B cell (primary cell): ENCODE results near the gene DTX4. TPM values are rescaled to one million over a fixed set of nuclear protein-coding genes. Genes with fewer than 3 reads are reported as not detected.

Experiments used
- ATAC-seq: fragments of 200-7000 bp; cut with Tn5 transposase; one replicate; pipeline ENCODE4 v1.10.0; 2021; ENCODE audit warnings: low read depth, mild to moderate bottlenecking, moderate number of reproducible peaks, moderate library complexity
- CTCF ChIA-PET: fragments of 350-600 bp; sonication (Branson Sonifier 250); formaldehyde crosslinking; loops from one replicate; lab custom pipeline; 2021; ENCODE audit warnings: antibody characterized with exemption, inconsistent platforms; lab: Charles Lee
- POLR2A ChIA-PET: fragments of 350-600 bp; sonication (Branson Sonifier 250); formaldehyde crosslinking; loops from one replicate; lab custom pipeline; 2021; ENCODE audit warnings: antibody characterized with exemption; lab: Charles Lee
- DNase-seq: peaks from one replicate; pipeline ENCODE4 v3.0.0; 2013
- H2AFZ ChIP-seq: 2 replicates; pipeline ENCODE4 v1.6.1; 2012; ENCODE audit warnings: mild to moderate bottlenecking, low read depth, low read length; ENCODE audit not compliant: insufficient read depth, poor library complexity, severe bottlenecking
- H3K27ac ChIP-seq, 2 donors: 1 replicate in 1 of 2; 2 replicates in 1 of 2; pipeline ENCODE4 v1.5.1; 2012 to 2013; ENCODE audit warnings: low read length in 2 of 2, mild to moderate bottlenecking in 2 of 2, moderate library complexity in 1 of 2
- H3K27me3 ChIP-seq, 4 experiments: fragments of 200-600 bp in 1 of 4; sonication (generic) in 1 of 4; replicated peaks in 1 of 4; 1 replicate in 2 of 4; 2 replicates in 2 of 4; pipeline versions ENCODE4 v1.6.1 to v1.7.0; 2013 to 2016; ENCODE audit warnings: low read length in 3 of 4, mild to moderate bottlenecking in 2 of 4, mixed read lengths in 1 of 4, moderate library complexity in 1 of 4; ENCODE audit not compliant: insufficient read depth in 4 of 4, control insufficient read depth in 3 of 4; ENCODE audit errors: control extremely low read depth in 1 of 4
- H3K36me3 ChIP-seq, 2 experiments: replicated peaks in 1 of 2; 1 replicate in 1 of 2; 2 replicates in 1 of 2; pipeline versions ENCODE4 v1.6.1 to v1.7.1; 2013; ENCODE audit warnings: low read length in 1 of 2; ENCODE audit not compliant: insufficient read depth in 2 of 2, control insufficient read depth in 1 of 2; ENCODE audit errors: control extremely low read depth in 1 of 2, extremely low read depth in 1 of 2
- H3K4me1 ChIP-seq, 2 donors: fragments of 200-600 bp in 1 of 2; sonication (generic) in 1 of 2; 1 replicate in 1 of 2; 2 replicates in 1 of 2; pipeline versions ENCODE4 v1.5.1 to v1.6.1; 2013 to 2017; ENCODE audit warnings: low read length in 2 of 2; ENCODE audit not compliant: control insufficient read depth in 2 of 2, insufficient read depth in 2 of 2
- H3K4me2 ChIP-seq: replicated peaks from 2 replicates; pipeline ENCODE3; 2012; ENCODE audit warnings: mild to moderate bottlenecking, low read depth, low read length; ENCODE audit not compliant: poor library complexity, severe bottlenecking
- H3K4me3 ChIP-seq, 5 experiments: fragments of 200-600 bp in 1 of 5; sonication (generic) in 1 of 5; 1 replicate in 3 of 5; 2 replicates in 2 of 5; pipeline versions ENCODE4 v1.5.1 to v1.7.0; 2011 to 2016; ENCODE audit warnings: low read length in 4 of 5, mild to moderate bottlenecking in 4 of 5, low read depth in 2 of 5, control low read depth in 1 of 5, moderate library complexity in 1 of 5; ENCODE audit not compliant: insufficient read depth in 1 of 5; ENCODE audit errors: control extremely low read depth in 1 of 5, extremely low read depth in 1 of 5
- H3K79me2 ChIP-seq: fragments of 200-600 bp; sonication (generic); one replicate; pipeline ENCODE4 v1.6.0; 2016; ENCODE audit warnings: low read length; ENCODE audit not compliant: control insufficient read depth, insufficient read depth
- H3K9ac ChIP-seq: fragments of 200-600 bp; sonication (generic); 2 replicates; pipeline ENCODE4 v1.6.1; 2017; ENCODE audit warnings: mild to moderate bottlenecking, low read length, moderate library complexity
- H3K9me3 ChIP-seq, 3 donors: one replicate each; pipeline versions ENCODE4 v1.6.1 to v1.7.1; 2013; ENCODE audit warnings: low read length in 2 of 3; ENCODE audit not compliant: control insufficient read depth in 2 of 3, insufficient read depth in 1 of 3; ENCODE audit errors: control extremely low read depth in 1 of 3
- H4K20me1 ChIP-seq: 2 replicates; pipeline ENCODE4 v1.6.0; 2012; ENCODE audit warnings: mild to moderate bottlenecking, low read length; ENCODE audit not compliant: insufficient read depth, control insufficient read depth, poor library complexity, severe bottlenecking
- H3K27ac Mint-ChIP-seq: one replicate; pipeline ENCODE4 v1.8.0; 2021; ENCODE audit warnings: mixed read lengths
- H3K27me3 Mint-ChIP-seq: one replicate; pipeline ENCODE4 v1.8.0; 2021; ENCODE audit warnings: mixed read lengths
- H3K4me1 Mint-ChIP-seq: one replicate; pipeline ENCODE4 v1.8.0; 2021; ENCODE audit warnings: mixed read lengths
- H3K4me3 Mint-ChIP-seq: one replicate; pipeline ENCODE4 v1.8.0; 2021; ENCODE audit warnings: mixed read lengths
- H3K9me3 Mint-ChIP-seq: one replicate; pipeline ENCODE4 v1.8.0; 2022; ENCODE audit warnings: mixed read lengths; ENCODE audit not compliant: insufficient read depth
- CTCF ChIP-seq: fragments of 200-600 bp; IDR thresholded peaks from one replicate; pipeline ENCODE4 v1.8.0; 2022; ENCODE audit warnings: antibody characterized with exemption, mild to moderate bottlenecking
- EZH2 ChIP-seq: IDR thresholded peaks from 2 replicates; pipeline ENCODE4 v1.6.1; 2012; ENCODE audit warnings: borderline replicate concordance, low read depth, mild to moderate bottlenecking, moderate library complexity, low read length; ENCODE audit not compliant: insufficient read depth, poor library complexity, severe bottlenecking
- WGBS: methylation state at CpG from one replicate; pipeline ENCODE4 v1.1.5; 2013; ENCODE audit warnings: missing lambda C conversion rate; ENCODE audit not compliant: insufficient coverage; 5-methylcytosine and 5-hydroxymethylcytosine counted together
- intact Hi-C: fragments of 100-400 bp; cut with micrococcal nuclease; formaldehyde crosslinking; loops from one replicate; pipeline ENCODE4 v1.10.0; 2022
- polyA plus RNA-seq: library from polyadenylated mRNA; depleted of rRNA; stranded (reverse); fragments of >200 nt; gene quantifications from 2 replicates; pipeline ENCODE4 v1.2.3, GENCODE V29; 2012
- total RNA-seq, 2 donors: library from RNA; stranded (reverse); fragments of 120-200 nt in 1 of 2; gene quantifications; 1 replicate in 1 of 2; 2 replicates in 1 of 2; pipeline versions ENCODE4 v1.2.3 to v1.2.4, GENCODE V29; 2013 to 2022

DTX4 gene
- total and polyA plus RNA-seq, 2 donors (not counting 1 experiment from before 2014, with no cell fraction given) = 11.7 to 43.3 TPM

- no peak overlapping the region for H3K4me3 ChIP-seq
- H3K9me3 ChIP-seq = no peaks in the 10 kb centered on the region
- peaks cover 32% of the 10 kb centered on the region for H4K20me1 ChIP-seq
- no peak overlapping the region for H3K9ac ChIP-seq
- H3K79me2 ChIP-seq = peaks cover 34% of the 10 kb centered on the region
- H3K27me3 Mint-ChIP-seq = no peaks in the 10 kb centered on the region
- no peak overlapping the region for H3K4me2 ChIP-seq
- ChIA-PET CTCF (interaction anchor here (0.9 to 18.8 kb wide), 6 partner anchors 8 to 240 kb away, joined by 3 to 215 read pairs (median 4); partner anchors contain the start of gene DTX4), POLR2A (no interaction called here)
- H3K4me3 Mint-ChIP-seq = no peak overlapping the region
- no peak overlapping the region for H2AFZ ChIP-seq
- H3K4me1 ChIP-seq = peaks cover 0 to 2% of the 10 kb centered on the region in 2 donors
- no peak overlapping the region for H3K27ac Mint-ChIP-seq
- H3K27ac ChIP-seq = no peak overlapping the region
- peaks cover 12% of the 10 kb centered on the region for H3K4me1 Mint-ChIP-seq
- WGBS = 50% methylated on average over 1 of the region's 4 CpGs
- peaks cover 2 to 84% of the 10 kb centered on the region in 2 experiments for H3K36me3 ChIP-seq
- H3K27me3 ChIP-seq = no peaks in the 10 kb centered on the region
- no peaks in the 10 kb centered on the region for H3K9me3 Mint-ChIP-seq
- DNase-seq (no peak), ATAC-seq (no peak)
- TF ChIP-seq CTCF (no peak), EZH2 (no peak)
- intact Hi-C loops = no loop called here
These were observed 18.1 kb downstream of the DTX4 start for GRCh38 chr11:59189986-59190385.

DNA sequence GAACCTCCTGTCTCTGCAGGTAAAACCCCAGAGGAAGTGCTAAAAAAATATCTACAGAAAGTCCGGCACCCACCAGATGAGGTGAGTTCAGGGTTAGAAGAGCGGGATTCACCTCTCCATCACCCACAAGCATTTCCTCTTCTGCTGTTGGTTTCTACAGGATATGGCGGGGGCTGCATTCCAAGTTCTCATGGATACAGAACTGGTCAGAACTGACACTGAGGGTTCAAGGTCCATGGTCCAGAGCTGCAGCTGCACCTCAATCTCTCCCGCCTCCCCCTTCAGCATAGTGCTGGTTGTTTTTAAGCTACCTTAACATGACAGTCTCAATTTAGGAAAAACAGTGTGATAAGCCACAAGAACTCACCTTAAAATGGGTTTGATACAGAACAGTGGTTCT lies 19.2 kb downstream of the DTX4 start:
- Histone ChIP-seq H2AFZ (no peak overlapping the region), H3K4me2 (no peak overlapping the region), H3K36me3 (peaks cover 2 to 85% of the 10 kb centered on the region in 2 experiments), H3K27me3 (no peaks in the 10 kb centered on the region), H3K9ac (no peak overlapping the region), H4K20me1 (peaks cover 24% of the 10 kb centered on the region), H3K79me2 (peaks cover 26% of the 10 kb centered on the region), H3K27ac (no peak overlapping the region), H3K9me3 (no peaks in the 10 kb centered on the region), H3K4me3 (no peak overlapping the region), H3K4me1 (peaks cover 8% of the 10 kb centered on the region in 2 donors)
- Mint-ChIP-seq H3K27ac (no peak overlapping the region), H3K4me1 (peaks cover 20% of the 10 kb centered on the region), H3K4me3 (no peak overlapping the region), H3K27me3 (no peaks in the 10 kb centered on the region), H3K9me3 (no peaks in the 10 kb centered on the region)
- ChIA-PET CTCF (interaction anchor here (1.1 to 18.8 kb wide), 5 partner anchors 11 to 238 kb away, joined by 3 to 215 read pairs (median 6); partner anchors contain the start of gene DTX4), POLR2A (no interaction called here)
- no peak for ATAC-seq
- TF ChIP-seq CTCF (no peak), EZH2 (no peak)
- no peak for DNase-seq
- intact Hi-C loops = no loop called here
- 89% methylated on average over 1 of the region's 4 CpGs for WGBS
